HG02571 (cell line): Measurements from ENCODE around the gene DHX57.
A peak's percentile ranks its signal among the peaks of the same experiment; 100 is the strongest.

Source experiments
- ATAC-seq: cut with Tn5 transposase; IDR thresholded peaks from one replicate; pipeline ENCODE4 v1.9.1; 2021; ENCODE audit warnings: mild to moderate bottlenecking, moderate library complexity; ENCODE audit not compliant: unreplicated experiment

DHX57 gene

GRCh38 chr2:38754506-38754905 lies 121.2 kb downstream of the DHX57 start:
- no peak for ATAC-seq

GRCh38 chr2:38754049-38754448 lies 121.7 kb downstream of the DHX57 start:
- ATAC-seq = no peak

GRCh38 chr2:38751596-38752410 lies 123.9 kb downstream of the DHX57 start:
- ATAC-seq = no peak

- peak; percentile 72 for ATAC-seq
These were observed 124.7 kb downstream of the DHX57 start, which contains the start of gene SRSF7 for GRCh38 chr2:38750891-38751595. SRSF7 (minus strand) TSS chr2:38751361; CDS start chr2:38751256, 105 bp downstream.

- peak; percentile 33 for ATAC-seq
These were observed 125.5 kb downstream of the DHX57 start for GRCh38 chr2:38750011-38750890.

- no peak for ATAC-seq
These were observed 126.6 kb downstream of the DHX57 start for GRCh38 chr2:38748943-38749804.

- no peak for ATAC-seq
These were observed 127.3 kb downstream of the DHX57 start for GRCh38 chr2:38748391-38748790.

GRCh38 chr2:38747819-38748218 lies 127.9 kb downstream of the DHX57 start:
- ATAC-seq = no peak
